GM18873 (cell line): ENCODE data around the gene KRT15.
"Not testable (repeated sequence)": the region's sequence is repeated elsewhere in the genome, so short reads cannot be mapped to it uniquely, and the experiment has no call there.

Source experiments
- ATAC-seq: cut with Tn5 transposase; IDR thresholded peaks from one replicate; pipeline ENCODE4 v1.9.1; 2021; ENCODE audit warnings: mild to moderate bottlenecking, moderate library complexity, moderate number of reproducible peaks; ENCODE audit not compliant: unreplicated experiment, low FRiP score

KRT15 gene

DNA sequence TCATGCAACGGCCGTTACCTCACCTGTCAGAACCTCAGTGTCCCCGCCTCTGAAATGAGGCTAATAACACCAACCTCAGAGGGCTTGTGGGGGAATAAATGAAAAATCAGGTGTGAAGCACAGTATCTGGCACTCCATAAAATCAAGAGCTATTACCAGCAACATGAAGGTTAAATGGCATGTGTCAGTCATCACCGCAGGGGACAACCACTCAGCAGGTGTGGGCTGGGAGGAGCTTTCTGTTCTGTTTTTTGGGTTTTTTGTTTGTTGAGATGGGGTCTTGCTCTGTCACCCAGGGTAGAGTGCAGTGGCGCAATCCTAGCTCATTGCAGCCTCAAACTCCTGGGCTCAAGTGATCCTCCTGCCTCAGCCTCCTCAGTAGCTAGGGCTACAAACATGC, 26.2 kb upstream of the KRT15 start:
- ATAC-seq, result no peak

DNA sequence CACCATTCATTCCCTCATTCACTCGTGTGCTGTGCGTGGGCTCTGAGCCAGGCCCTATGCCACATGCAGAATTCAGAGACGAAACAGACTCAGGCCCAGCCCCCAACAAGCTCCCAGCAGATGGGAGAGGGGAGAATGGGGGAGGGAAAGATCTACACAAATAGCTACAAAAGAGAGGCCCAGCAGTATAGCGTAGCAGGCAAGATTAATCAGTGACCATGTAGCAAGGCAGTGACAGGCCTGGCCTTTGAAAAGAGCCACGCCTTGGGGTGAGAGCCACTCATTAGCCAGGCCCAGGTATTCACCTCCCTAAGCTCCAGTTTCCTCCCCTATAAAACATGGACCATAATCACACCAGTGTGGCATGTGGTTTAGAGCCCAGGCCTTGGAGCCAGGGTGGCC, 25.8 kb upstream of the KRT15 start:
- ATAC-seq, result no peak

DNA sequence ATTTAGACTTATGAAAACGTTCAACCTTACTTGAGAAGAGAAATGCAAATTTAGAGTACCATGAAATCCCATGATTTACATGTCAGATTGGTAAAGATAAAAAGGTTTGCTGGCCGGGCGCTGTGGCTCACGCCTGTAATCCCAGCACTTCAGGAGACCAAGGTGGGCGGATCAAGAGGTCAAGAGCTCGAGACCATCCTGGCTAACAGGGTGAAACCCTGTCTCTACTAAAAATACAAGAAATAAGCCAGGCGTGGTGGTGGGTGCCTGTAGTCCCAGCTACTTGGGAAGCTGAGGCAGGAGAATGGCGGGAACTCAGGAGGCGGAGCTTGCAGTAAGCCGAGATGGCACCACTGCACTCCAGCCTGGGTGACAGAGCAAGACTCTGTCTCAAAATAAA, 24.1 kb upstream of the KRT15 start:
- ATAC-seq, result not testable (repeated sequence)

DNA sequence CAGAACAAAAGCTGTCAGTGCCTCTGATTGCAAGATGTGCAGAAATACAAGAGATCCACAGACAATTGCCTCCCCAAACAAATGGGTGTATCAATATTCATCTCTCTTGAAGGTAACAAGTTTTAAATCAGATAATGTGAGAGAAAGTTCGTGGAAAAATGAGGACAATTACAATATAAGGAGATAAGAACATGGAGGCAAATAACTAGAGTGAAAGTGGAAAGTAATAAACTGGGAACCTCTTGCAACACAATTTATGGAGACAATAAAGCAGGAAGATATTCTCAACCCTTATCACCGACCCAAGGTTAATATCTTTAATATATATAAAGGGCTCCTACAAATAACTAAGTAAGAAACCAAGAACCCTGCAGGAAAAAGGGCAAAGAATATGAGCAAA, 23.7 kb upstream of the KRT15 start:
- no peak for ATAC-seq

DNA sequence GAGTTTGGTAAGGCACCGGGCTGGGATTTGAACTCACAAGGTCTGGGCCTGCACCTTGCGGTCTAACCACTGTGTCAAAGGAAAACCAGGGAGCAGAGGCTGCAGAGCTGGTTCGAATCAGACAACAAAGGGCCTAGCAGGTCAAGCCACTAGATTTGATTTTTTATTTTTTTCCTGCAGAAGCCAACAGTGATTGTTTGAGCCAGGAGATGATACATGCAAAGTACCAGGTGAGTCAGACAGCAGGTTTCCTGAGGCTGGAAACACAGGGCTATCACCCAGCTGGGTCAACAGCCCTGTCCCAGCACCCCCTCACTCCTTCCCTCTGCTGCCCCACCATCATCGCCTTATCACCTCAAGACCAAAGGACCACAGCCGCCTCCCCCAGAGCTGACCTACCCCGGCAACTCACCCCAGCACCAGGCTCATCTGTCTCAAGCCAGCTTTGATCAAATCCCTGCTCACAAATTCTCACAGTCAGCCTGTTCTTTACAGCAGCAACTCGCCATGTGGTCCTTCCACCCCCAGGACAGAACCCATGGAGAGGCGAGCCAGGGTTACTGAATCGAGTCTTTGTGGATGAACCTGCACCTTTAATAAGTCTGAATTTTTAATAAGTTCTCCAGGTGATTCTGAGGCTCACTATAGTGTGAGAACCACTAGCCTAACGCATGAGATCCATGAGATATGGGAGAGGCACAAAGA, 22.4 kb upstream of the KRT15 start:
- ATAC-seq, result no peak

DNA sequence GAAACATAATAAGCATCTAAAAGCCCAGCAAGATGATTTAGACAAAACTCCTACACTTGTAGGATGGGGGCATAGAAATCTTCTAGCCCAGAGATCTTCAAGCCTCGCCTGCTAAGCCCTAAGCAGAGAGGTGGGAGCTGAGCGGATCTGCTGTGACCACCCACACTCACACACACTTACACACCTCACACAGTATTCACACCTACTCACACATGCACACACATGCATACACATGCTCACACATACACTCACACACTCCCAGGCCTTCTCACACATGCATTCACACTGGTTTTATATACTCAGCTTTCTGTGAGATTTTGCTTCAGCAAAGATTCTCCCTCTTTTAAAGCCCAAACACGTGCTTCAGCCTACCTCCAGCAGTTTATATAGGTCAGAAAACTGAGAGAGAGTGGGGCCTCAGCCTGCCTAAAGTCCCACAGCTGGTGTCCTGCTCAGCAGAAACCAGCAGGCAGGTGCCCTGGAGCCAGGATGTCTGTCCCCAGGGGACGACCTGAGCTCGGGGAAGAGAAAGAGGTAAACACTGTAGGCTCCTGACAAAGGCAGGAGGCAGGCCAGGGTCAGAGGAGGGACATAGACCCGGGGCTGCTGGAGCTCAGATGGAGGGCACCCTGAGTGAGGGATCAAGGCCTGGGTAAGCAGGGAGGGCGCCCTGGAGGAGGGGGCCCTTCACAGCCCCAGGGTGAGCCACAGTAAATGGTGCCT, 21.4 kb upstream of the KRT15 start:
- ATAC-seq, result no peak

DNA sequence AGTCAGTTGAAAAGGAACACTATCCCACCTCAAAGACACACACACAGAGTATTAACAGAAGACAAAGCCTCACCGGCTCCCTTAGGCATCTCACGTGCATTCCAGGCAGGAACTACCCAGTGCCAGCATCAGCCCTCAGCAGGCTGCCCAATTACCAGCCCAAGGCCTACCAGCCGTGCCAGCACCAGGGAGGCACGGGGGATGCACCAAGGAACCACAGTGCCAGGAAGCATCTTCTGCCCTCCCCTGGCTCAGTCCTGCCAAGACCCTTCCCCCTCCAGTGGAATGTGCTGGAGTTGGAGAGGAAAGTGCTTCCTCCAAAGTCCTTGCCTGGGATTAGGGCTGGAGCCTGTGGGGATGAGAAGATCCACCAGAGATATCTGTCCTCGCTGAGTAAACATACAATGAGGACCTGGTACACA, 20.4 kb upstream of the KRT15 start:
- ATAC-seq, result no peak

DNA sequence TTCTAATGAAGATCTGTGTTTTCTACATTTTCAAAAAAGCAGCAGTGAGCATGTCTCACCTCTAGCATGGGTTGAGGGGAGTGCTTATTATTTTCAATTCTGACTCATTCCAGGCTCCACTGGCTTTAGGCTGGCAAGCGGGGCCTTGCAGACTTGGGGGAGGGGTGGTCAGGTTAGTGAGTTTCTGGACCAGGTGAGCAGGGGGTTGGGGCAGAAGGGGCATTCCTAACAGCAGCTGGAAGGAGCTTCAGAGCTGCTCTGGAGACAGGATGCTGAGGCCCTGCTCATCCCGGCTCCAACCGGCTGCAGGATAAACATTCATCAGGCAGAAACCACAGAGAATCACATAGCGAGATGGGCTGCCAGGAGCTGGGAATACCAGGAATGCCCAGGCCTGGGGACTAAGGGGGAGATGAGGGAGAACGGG, 19.9 kb upstream of the KRT15 start:
- no peak for ATAC-seq

DNA sequence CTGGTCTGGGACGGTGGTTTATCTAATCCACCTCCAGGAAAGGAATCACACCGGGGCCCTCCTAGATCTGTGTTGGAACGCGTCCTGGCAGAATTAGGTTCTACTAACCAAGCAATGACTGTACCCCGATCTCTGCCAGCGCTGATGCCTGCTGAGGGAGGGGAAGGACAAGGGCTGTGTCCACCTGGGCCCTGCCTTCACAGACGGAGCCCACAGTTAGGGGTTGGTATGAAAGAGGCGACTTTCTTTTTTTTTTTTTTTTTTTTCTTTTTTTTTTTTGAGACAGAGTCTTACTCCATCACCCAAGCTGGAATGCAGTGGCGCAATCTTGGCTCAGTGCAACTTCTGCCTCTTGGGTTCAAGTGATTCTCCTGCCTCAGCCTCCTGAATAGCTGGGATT, 19.3 kb upstream of the KRT15 start:
- no peak for ATAC-seq

DNA sequence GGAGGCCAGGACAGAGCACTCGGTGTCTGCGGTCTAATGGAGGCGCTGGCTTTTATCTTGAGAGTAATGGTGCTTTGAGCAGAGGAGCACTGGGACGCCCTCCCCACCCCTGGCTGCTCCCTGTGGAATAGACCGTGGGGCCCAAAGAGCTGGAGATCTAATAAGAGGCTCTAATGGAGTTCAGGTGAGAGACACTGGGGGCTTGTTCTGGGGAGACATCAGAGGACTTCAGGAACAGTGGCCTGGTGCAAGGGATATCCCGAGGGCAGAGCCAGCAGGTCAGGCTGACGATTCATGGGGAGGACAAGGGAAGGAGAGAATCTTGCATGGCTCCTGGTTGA, 18.9 kb upstream of the KRT15 start:
- no peak for ATAC-seq

DNA sequence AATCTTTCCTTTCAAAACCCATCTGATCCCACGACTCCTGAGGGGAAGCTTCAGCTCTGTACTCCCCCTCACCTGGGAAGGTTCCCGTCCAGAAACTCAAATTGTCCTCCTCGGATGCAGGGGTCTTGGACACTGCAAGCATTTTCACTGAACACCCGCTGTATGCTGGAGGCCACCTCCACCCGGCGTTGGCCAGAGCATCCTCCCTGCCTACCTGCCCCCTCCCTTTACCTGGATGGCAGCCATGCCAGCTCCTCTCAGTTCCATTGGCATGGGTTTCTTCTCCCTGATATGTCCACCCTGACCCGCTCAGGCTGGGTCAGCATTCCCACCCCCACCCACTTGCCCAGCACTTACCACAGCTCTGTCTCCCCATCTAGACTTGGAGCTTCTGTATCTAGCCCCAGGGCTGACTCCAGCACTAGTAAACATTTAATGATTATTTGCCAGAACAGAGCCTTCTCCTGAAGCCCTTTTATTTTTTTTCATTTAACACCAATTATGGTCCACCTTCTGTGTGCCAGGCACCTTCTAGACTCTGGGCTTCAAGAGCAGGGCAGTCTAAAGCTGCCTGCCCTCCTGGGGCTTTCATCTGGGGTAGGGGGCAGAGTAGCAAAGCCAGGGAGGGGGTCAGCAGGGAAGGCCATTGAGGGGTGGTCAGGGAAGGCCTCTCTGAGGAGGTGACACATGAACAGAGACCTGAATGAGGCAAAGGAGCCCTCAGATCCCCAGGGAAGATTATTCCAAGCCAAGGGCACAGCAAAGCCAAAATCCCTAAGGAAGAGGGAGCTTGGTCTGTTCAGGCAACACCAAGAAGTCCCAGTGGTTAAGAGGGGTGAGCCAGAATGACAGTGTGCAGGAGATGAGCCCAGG, 18.3 kb upstream of the KRT15 start:
- ATAC-seq, result no peak

DNA sequence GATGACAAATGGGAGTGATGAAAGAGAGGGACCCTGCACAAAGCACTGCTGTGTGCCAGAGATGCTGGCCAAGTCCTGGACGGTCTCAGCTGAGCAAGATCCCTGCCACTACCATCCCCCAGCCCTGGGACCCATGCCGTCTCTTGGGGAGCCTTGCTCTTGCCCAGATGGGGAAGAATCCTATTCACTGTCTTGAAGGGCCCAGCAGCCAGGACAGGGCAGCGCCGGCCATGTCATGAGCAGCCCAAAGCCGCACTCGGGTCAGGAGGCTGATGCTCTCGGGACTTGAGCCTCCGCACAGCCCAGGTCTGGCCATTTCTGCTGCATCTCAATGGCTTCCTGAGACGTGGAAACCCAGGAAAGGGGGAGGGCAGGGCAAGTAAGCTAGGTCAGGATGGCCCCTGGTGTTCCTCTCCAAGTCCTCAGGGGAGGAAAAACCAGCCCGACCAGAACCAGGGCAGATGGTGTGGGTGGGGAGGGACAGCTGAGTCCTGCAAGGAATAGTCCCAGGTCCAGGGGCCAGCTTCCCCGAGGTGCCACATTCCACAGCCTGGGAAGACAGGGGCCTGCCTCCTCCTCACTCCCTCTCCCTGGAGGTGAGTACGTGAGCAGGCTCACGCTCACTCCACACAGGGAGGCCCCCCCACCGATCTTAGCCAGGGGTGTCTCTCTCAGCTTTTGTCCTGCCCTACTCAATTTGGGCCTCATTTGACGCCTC, 17.2 kb upstream of the KRT15 start:
- no peak for ATAC-seq

DNA sequence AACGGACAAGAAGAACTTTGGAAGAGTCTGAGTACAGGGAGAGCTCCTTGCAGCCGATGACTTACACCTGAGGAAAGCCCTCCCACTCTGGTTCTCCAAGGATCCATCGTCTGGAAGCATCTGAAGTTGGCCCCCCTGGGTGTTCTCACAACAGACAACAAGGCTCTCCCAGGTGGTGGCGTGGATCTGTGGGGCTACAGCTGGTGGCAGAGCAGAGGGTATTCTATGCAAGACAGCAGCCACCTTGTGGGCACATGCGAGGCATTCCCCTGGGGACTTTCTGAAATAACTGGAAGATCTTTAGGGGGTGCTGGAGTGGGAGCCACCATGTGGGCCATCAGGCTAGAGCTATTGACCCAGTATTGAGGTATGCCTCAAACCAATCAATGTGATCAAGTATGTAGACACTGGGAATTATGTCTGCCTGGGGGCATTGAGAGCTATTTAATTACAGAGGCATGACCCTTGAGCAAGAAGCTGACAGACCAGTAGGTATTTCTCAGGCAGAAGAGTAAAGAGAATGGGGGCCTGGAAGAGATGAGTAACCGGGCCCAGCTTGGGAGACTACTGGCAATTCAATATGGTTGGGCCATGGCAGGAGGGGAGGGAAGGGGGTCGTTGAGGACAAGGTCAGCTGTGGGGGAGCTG, 16.3 kb upstream of the KRT15 start:
- no peak for ATAC-seq

DNA sequence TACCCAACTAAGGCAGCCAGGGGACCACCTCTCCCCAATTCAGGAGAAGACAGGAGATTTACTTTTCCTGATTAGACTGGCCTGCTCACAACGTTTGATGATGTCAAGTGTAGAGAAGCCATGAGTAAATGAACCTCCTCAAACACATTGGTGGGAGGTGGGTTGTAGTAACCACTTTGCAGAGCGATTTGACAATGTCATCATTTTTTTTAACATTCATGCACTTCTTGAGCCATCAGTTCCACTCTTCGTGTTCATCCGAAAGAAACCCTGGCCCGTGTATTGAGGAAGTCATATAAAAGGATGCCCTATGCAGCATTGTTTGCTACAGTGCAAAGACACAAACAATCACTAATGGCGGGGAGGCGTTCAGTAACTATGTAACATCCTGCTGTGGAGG, 14.9 kb upstream of the KRT15 start:
- no peak for ATAC-seq

DNA sequence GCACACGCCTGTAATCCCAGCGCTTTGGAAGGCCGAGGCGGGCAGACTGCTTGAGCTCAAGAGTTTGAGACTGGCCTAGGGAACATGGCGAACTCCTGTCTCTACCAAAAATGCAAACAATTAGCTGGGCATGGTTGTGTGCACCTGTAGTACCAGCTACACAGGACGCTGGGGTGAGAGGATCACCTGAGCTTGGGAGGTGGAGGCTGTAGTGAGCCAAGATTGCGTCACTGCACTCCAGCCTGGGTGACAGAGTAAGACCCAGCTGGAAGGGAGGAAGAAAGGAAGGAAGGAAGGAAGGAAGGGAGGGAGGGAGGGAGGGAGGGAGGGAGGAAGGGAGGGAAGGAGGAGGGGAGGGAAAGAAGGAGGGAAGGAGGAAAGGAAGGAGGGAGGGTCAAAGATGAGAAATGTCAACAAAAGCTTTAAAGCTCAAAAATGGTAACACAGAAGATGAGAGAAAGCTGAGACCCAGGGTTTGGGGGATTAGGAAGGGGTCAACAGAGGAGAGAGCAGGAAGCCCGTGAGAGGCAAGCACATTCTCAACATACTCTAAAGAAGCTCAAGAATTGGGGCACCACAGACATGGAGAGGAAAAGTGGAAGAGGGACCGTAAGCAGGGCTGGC, 14.4 kb upstream of the KRT15 start:
- ATAC-seq, result no peak

DNA sequence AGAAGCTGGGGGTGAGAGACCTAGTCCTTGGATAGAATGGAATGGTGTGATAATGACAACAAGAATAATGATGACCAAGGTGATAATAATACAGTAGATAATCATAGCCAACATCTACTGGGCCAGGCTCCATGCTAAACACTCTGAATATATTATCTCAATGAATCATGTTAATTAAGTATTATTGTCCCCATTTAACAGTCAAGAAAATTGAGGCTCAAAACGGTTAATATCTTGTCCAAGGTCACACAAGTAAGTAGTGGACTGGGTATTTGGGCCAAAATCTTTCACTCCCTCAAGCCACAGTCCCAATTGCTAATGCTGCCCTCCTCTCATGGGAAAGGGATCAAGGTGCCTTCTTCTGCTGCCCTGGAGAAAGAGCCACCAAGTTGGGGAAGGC, 13.3 kb upstream of the KRT15 start:
- no peak for ATAC-seq

DNA sequence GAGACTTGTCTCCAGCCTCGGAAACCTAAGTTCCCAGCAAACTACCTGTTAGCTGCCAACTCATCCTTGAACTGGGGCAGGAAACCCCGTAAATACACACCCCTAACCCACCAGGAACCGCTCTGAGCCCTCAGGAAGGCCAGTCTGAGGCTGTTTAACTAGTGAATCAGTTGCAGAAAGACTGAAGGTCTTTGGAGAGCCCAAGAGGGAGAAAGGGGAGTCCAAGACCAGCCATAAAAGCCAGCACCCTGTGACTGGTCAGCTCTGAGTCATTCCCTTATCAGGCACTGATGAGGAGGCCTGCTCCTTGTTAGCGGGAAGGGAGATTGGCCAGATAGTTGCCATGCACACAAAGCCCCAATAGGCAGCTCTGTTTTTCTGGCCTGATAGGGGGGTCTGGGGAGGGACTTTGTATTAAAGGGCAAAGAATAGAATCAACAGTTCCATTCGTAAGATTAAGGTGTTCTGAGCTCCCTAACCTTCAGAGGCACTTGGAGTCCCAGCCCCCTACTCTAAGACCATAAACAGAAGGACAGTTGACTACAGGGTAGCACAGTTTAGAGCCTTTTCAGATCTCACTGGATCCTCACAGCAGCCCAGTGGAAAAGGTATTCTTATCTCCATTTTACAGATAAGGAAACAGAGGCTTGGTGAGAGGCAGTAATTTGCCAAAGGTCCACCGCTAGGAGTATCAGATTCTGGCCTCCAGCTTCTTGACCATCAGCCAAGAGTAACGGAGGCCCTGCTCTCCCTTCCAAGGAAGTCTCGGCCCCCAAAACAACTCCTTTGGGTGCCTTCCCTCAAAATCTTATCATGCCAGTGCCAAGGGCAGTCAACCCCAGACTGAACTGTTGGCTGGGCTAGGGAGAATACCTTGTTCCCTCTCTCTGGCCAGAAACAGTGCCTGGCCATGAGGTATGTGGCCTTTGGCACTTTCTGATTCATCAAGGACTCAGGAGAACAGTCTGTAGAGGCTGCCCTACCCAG, 11.7 kb upstream of the KRT15 start:
- ATAC-seq, result no peak

DNA sequence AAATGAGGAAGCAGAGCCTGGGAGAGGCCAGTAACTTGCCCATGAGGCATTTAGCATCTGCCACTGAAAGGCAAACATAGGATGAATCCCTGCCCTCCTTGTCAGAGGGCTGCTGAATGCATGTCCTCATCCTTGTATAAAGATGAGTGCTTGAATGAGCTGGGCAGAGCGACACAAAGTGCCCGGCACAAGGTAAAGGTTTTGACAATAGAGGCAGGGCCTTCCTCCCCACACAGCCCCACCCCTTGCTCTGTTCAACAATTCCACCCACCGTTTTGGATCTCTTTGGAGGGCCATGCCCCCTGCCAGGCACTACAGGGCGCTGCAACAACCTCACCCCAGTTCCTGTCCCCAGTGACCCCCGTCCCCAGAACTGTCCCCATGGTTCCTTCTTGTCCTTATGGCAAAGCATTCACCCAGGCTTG, 10.8 kb upstream of the KRT15 start:
- ATAC-seq, result no peak

DNA sequence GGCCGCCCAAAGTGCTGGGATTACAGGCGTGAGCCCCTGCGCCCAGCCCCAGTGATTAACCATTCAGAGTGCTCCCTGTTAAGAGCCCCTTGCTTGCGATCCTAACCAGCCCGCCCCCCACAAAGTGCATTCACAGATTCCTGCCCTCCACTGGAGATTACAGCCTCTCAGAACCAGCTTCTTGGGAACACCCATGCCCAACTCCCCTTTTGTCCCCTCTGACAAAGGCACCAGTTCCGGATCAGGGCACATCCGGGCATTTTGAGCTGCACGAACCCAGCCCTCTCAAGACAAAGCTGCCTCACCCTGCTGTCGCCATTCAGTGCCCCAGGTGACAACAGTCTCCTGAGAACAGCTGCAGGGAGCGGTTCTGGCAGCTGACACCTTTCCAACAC, 10.3 kb upstream of the KRT15 start:
- ATAC-seq, result no peak
